GM19324 (cell line): ENCODE results near the gene ENAM.
"Not testable (repeated sequence)": the region's sequence is repeated elsewhere in the genome, so short reads cannot be mapped to it uniquely, and the experiment has no call there.

Experiments used
- ATAC-seq: cut with Tn5 transposase; IDR thresholded peaks from one replicate; pipeline ENCODE4 v1.9.1; 2021; ENCODE audit warnings: mild to moderate bottlenecking, moderate library complexity; ENCODE audit not compliant: unreplicated experiment, low FRiP score

ENAM gene

DNA sequence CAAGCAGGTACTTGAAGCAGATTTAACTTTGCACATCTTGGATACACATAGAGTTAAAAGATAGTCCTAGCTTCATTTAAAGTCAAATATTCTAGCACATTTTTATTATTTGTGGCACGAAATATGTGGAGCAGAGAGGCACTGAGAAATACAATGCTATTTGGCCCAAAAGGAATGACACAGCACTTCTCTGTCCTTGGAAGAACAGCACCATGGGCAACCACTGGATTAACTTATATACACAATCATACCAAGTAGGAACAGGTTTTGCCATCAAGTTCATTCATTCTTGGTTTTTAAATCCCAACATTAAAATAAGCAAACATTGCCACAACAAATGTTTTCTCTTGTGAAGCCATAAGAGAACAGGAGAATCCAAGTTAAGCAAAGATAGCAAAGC is 924 bp upstream of the ENAM start:
- no peak for ATAC-seq

DNA sequence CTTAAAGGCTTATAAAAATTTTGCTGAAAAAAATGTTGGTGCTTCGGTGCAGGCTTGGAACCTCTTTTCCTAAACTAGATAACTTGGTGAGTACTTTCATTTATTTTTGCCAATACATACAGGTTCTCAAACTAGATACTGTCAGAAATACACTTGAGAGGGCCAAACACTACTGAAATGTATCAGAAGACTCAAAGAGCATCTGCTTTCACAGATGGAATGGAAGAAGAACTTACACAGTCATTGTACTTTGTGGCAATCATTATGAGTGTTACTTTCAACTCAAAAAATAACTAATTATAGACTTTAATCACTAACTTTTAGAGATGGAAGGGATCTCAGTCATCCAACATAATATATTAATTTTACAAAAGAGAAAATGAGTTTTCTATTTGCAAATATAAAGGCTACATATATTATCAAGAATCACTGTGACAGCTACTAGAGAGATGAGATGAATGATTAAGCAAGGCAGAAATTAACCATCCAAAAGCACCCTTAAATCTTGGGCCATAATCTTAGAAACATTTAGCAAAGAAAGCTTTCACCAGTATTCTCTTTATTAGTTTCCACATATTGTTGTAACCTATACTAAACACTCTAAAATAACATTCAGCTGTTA is 1.0 kb downstream of the ENAM start:
- no peak for ATAC-seq

DNA sequence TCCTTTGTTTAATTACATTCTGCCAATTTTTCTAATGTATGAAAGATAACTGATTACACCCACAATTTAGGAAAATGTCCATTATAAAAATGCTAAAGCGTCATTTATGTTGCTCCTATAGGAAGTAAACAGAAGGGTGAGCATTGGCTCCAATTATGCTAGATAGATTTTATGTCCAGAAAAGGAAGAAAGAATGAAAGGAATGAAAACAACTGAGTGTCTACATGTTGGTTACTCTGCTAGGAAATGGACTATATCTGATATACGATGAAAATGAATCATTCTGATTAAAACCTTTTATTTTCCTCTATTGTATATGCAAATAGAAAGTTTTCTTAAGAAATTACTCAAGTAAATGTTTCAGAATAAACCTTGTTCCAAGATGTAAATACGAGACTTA is 1.6 kb downstream of the ENAM start:
- ATAC-seq: no peak

DNA sequence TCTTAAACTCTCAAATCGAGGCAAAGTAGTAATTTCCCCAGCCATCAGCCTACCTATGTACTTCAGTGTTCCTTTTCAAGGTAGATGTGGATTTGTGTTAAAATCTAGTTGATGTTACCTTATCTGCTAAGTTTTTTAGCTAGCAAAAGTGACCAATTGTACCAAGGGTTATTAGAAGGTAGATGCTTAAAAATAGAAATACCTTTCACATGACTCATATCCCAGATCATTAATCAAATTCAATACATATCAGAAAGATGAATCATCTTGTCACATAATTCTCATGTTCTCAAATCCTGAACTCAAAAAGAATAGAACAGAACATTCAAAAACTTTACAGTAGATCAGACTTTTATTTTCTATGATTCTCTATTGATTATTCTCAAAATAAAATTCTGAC is 3.5 kb downstream of the ENAM start:
- no peak for ATAC-seq

DNA sequence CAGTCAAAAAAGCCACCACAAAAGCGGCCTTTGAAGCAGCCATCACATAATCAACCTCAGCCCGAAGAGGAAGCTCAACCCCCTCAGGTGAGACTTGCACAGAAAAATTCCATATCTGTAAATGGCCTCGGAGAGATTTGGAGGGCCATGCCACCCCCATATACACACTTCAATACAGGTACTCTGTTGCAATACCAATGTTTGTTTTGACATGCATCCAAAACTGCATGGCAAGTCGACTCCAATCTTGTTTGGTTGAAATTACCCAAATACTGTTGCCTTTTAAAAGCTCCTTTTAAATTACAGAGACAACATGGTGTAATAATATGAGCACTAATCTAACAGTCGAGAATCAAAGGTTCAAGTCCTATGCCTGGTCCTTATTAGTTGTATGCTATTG is 5.9 kb downstream of the ENAM start:
- ATAC-seq: no peak

DNA sequence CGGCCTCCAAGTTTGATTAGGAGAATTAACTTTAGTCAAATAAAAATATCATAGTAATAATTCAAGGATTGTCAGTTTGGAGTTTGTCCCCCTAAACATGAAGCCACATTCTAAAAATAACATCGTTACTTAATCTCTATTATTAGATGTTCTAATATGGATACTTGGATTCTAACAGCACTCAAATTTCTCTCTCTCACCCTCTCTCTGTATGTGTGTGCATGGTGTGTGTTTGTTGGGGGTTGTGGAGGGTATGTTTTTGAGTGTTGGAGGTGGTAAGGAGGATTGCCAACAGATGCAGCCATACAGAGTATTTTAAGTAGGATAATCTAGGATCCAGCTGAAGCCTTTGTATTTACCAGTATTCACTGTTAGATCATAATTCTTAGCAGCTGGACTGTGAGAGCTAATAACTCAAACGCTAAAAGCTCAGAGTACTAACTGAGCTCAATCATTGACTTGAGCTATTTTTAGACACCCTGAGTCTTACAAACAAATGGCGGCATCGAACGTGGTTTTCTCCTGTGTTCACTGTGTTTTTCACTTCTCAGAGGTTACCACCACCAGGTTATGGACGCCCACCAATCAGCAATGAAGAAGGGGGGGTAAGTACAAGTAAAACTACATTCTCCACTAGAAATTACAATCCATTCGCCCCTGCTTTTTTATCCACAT is 8.8 kb downstream of the ENAM start:
- ATAC-seq: no peak

DNA sequence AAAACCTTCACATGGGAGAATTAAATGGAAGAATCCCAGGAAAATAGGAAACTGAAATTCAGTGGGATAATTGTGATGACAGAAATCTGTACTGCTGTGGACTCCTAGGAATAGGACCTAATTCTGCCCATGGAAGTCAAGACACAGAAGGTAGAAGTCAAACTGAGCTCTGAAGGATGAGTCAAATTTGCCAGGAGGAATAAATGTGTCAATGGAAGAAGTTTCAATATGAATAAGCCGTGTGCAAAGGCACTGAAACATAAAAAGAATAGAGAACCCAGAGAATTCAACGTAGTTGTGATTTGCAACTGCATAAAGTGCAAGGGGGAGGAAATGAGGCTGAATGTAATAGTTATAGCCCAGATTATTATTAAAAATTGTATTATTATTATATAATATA is 11.6 kb downstream of the ENAM start:
- no peak for ATAC-seq

DNA sequence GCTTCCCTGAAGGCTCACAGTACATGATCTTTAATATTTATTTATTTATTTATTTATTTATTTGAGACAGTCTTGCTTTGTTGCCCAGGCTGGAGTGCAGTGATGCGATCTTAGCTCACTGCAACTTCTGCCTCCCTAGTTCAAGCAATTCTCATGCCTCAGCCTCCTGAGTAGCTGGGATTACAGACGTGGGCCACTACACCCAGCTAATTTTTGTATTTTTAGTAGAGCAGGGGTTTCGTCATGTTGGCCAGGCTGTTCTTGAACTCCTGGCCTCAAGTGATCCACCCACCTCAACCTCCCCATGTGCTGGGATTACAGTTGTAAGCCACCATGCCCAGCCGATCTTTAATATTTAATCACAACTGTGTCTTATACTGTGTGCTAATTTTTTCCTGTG is 22.2 kb downstream of the ENAM start:
- not testable (repeated sequence) for ATAC-seq

DNA sequence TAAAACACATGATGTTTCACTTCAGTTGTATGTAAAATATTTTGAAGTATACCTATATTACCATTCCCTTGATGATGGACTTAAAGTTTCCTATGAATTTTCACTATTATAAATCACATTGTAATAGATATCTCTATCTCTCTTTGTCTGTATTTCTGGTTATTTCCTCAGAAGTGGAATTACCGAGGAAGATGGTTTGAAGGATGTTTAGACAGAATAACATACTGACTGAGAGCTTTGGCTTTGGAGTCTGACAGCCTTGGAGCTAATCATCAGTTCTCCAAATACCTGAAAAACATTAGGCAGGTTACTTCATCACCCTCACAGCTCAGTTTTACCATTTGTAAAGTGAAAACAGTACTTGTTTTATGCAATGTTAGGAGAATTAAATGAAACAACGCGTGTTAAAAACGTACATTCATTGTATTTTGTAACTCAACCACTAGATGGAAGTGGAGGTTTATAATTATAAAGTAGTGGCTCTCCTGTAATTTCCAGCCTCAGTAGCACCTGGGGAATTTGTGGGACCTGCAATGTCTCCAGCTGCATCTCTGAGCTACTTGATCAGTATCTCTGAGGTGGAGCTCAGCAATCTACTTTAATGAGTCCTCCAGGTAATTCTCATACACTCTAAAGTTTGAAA is 23.4 kb downstream of the ENAM start:
- ATAC-seq: no peak

DNA sequence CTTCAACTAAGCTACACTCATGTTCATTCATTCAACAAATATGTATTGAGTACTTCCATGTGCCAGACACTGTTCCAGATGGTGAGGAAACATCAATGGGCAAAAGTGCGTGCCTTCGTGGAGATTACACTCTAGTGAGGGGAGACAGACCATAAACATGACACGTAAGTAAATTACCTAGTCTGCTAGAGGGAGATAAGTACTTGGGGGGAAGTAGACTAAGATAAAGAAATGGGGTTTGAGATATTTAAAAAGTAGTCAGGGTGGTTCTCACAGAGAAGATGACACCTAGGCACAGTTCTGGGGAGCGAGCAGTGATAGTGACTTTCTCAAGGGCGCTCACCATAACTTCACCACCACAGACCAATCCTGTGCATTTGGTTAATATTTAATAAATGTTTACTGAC is 26.1 kb downstream of the ENAM start:
- ATAC-seq: no peak

DNA sequence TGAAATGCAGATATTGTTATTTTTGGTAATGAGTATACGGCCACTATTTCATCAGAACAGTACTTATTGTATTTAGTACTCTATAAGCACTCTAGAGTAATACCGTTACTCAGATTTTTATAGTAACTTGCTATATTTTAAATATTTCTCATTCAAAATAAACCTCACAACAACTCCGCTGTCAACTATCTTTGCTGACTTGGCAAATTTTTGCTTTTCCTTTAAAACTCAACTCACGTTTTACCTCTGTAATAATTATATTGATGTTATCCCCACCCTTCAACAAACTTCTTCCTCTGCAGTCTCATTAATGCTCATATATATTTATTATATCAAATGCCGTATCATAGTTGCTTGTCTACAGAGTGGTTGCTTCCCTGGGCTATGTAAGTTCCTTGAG is 28.8 kb downstream of the ENAM start:
- ATAC-seq: no peak

DNA sequence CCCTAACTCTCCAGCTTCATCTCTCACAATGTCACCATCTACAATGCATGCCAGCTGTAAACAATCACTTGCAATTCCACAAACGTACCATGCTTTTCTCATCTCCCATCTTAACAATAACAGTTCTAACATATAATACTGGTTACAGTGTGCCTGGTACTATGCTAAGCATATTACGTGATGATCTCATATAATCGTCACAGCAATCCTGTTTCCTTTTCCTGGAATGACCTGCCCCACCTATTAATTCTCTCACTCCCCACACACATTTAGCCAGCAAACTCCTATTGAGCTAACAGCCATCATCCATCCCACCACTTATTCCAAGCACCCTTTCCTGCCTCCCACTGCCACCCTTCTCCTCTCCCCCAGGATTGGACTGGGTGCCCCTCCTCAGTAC is 29.9 kb downstream of the ENAM start:
- ATAC-seq: no peak

DNA sequence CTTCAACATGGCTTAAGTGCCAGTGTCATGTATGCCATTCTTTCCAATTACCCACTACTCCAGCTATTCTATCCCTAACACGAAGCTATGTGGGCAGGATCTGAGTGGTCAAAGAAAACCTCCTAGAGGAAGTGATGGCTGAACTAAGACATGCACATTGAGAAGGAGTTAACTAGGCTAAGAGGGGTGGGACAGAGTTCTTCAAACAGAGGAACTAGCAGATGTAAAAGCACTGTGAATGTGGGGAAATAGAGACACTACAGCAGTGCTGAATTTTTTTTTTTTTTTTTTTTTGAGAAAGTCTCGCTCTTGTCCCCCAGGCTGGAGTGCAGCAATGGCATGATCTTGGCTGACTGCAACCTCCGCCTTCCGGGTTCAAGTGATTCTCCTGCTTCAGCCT is 31.6 kb downstream of the ENAM start:
- no peak for ATAC-seq

DNA sequence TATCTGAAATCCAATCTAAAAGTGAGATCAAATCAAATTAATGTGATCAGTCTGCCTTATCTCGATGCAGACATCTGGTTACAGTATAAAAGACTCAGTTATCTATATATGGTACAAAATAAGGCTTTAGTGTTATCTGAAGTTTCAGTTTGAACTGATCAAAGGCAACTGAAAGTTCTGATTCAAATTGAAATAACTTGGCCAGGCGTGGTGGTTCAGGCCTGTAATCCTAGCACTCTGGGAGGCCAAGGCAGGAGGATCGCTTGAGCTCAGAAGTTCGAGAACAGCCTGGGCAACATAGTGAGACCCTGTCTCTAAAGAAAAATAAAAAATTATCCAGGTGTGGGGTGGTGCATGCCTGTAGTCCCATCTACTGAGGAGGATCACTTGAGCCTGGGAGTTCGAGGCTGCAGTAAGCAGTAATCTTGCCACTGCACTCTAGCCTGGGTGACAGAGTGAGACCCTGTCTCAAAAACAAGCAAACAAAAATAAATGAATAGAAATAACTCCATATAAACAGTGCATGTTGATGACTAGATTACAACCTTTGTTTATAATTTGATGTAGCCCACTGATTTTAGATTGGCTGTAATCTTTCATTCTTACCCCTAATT is 32.9 kb downstream of the ENAM start:
- peak; percentile 39 for ATAC-seq

DNA sequence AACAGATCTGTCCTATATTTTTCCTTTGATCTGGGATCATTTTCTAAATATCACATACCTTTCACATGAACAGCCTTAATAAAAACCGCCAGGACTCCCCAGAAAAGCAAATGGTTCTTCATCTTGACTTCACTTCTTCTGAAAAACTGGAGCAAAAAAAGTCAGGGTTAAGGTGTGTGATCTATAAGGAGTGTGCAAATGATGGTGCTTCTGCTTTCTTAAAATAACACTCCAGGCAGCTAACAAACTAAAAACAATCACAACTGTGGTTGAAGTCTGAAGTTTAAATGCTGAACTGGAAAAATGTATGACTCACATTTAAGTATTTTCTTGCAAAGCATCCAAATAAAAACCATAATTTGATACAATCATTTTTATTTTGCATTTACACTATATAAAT is 37.8 kb downstream of the ENAM start, which contains the start of gene JCHAIN:
TSS of gene JCHAIN (minus strand) at position 140 of the 400 bp plus-strand sequence. CDS start at position 122, 18 bp downstream.
- ATAC-seq: peak; percentile 48

DNA sequence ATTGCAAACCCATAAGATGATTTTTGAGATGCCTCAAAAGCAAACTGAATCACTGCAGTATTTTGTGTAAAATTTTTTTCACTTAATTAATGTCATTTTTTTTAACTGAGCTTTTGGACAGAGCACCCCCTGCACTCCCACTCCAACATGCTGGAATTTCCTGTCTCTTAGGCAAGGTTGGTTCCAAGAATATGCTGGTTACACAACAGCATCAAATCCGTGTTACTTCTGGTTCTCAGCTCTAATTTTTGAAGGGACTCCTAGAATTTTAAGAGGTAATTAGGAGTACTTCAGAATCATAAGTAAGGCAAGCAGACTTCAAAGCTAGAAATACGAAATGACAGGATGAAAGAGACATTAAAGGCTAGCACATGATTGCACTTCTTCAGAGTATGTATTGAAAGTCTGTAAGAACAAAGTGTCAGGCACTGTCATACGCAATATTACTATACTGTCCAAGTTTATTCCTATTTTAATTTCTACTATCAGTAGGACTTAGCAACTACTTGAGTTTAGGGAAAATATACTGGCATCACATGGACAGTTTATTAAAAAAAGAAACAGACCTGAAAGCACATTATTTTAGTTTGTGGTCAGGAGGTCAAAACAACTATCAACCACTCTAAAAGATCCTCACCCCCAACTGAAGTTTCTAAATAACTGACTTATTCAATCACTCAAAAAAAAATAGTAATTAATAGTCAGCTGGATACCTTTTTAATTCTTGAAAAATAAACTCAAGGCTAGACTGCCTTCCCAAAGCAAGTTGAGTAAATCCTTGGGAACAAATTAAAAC is 39.4 kb downstream of the ENAM start:
- peak; percentile 46 for ATAC-seq

DNA sequence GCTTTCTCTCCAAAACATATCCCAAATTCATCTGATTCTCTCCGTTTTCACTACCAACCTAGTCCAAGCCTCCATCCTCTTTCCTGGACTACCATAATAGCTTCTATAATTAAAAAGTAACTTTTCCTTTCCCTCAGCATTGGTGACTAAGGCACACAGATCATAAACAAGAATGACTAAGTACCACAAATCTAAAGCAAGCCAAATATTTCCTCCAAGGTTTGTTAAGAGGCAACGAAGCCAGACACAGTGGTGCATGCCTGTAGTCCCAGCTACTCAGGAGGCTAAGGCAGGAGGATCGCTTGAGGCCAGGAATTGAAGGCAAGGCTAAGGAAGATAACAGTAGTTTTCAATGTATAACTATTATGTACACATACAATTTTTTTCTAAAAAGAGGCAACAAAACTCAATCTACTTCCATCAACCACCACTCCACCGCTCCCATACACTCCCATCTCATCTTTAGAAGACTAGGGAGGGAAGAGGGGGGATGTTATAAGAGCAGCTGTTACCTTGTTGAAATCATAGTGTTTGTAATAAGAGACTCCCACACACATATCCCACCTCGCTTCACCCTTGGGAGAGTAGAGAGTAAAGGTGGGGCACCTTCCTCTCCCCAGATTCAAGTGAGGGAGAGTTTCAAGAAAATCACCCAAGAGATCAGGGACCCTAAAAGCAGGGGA is 41.9 kb downstream of the ENAM start:
- ATAC-seq: no peak

DNA sequence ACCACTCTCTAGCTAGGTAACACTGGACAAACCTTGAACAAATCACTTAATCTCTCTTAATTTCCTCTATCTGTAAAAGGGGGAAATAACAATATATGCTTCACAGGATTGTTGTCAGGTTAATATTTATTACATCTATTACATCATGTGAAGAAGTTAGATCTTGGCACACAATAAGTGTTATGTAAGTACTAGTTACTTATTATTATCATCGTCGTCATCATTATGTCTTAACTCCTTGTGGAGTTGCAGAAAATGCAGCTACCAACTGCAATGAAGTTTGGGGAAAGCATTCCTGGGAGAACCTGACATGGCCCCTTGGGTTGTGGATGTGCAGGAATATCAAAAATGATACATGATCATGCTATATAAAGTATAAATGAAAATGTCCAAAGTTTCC is 42.5 kb downstream of the ENAM start:
- ATAC-seq: no peak

DNA sequence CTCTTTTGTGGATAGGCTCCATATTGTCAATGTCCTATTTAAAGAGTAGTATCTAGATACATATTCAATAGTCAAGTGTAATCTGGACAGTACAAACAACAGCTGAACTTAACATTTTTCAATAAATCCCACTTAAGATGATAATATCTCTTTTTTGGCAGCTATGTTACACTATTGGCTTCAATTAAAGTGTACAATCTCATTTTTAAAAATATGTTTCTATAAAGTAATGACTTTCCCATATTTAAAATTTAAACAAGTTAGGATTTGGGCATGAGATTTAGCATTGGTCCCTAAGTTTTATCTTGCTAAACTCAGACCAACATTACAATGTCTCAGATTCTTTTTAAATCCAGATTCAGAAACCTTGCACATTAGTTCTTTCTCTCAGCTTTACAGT is 45.6 kb downstream of the ENAM start:
- no peak for ATAC-seq

DNA sequence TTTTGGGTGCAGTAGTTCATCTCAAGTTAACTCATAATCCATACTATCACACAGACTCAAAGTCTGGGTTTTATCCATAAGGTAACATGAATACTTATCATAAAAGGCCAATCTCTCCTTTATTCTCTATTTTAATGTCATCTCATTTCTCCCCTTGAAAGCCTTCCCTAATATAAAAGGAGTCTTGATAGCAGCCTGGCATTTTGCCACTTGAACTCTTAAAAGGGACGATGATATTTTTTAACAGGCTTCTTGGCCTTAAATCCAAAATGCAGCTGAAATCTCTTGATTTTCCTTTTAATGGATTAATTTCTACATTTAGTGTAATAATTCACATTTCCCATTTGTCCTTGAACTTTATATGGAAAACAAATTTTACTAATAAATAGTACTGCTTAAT is 46.2 kb downstream of the ENAM start:
- ATAC-seq: no peak
